ENCODE results near the gene ASTN2. TPM values are rescaled to one million over a fixed set of nuclear protein-coding genes. Genes with fewer than 3 reads are reported as not detected.

ASTN2 gene
- total RNA-seq, 1 donor from 2014 or later = 15.9 TPM

DNA sequence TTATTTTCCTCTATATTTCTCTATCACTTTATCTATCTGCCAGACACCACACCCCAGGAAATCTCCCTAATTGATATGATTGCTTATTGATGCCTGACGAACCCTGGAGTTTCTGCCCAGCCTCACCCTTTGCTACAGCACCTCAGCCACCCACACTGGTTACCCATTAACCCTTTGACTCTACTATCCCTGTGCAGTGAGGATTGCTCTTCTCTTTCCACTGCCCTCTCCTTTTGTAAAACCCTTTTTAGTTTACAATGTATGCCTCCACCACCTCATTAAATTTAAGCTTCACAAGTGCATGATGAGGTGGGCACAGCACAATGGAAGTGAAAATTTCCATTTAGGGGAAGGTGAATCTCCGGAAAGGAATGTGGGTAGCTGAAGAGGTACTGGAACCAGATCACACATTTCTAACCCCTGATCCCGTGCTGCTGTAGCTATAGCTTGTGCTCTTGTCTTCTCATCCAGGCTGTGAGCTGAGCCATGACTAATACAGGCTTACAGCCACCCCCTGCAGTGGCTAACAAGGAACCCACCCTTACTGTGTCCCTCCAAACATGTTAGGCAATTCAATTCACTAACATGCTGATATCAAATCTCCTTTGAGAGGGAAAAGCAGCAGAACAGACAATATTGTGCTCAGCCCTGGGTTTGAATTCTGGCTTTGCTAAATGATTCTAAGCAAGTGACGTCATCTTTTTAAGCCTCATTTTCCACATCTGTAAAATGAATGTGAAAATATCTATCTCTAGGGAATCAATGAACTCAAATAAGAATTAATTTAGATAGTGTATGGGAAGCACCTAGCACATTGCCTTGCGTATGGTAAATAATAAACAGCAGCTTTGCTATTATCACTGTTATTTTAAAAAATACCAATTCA, 914.6 kb downstream of the ASTN2 start:
- peaks cover 10% of the 10 kb centered on the region for H3K4me1 Mint-ChIP-seq (ENCODE audit: unreplicated experiment)
- H3K27me3 Mint-ChIP-seq = no peaks in the 10 kb centered on the region
- TF ChIP-seq, protein P1, sequence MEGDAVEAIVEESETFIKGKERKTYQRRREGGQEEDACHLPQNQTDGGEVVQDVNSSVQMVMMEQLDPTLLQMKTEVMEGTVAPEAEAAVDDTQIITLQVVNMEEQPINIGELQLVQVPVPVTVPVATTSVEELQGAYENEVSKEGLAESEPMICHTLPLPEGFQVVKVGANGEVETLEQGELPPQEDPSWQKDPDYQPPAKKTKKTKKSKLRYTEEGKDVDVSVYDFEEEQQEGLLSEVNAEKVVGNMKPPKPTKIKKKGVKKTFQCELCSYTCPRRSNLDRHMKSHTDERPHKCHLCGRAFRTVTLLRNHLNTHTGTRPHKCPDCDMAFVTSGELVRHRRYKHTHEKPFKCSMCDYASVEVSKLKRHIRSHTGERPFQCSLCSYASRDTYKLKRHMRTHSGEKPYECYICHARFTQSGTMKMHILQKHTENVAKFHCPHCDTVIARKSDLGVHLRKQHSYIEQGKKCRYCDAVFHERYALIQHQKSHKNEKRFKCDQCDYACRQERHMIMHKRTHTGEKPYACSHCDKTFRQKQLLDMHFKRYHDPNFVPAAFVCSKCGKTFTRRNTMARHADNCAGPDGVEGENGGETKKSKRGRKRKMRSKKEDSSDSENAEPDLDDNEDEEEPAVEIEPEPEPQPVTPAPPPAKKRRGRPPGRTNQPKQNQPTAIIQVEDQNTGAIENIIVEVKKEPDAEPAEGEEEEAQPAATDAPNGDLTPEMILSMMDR (conservative IDR thresholded peaks at IDR 0.05) = no peak
- no peaks in the 10 kb centered on the region for H3K36me3 Mint-ChIP-seq
- no peak for DNase-seq (ENCODE audit: extremely low spot score, unreplicated experiment)
- no peaks in the 10 kb centered on the region for H3K9me3 Mint-ChIP-seq
- no peak overlapping the region for H3K4me3 Mint-ChIP-seq
- H3K27ac Mint-ChIP-seq = no peak overlapping the region

DNA sequence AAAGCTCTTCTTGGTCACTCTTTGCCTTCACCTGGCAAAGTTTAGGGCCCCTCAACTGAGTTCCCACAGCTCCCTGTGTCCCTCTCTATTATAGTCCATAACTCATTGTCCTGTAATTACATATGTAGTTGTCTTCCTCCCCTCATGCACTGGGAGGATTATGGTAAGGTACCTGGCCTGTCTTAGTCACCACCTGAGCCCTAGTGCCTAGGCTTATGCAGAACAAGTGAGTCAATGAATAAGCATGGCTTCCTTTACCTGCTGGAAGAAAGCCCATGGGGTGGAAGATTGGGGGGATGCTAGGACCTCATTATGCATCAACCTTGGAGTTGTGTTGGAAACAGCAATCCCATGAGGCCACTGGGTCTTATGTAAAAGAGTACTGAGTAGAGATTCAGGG, 915.4 kb downstream of the ASTN2 start:
- H3K9me3 Mint-ChIP-seq = no peaks in the 10 kb centered on the region
- no peak overlapping the region for H3K4me3 Mint-ChIP-seq
- no peaks in the 10 kb centered on the region for H3K36me3 Mint-ChIP-seq
- TF ChIP-seq, protein P1 (conservative IDR thresholded peaks at IDR 0.05) = no peak
- no peak for DNase-seq (ENCODE audit: extremely low spot score, unreplicated experiment)
- peaks cover 10% of the 10 kb centered on the region for H3K4me1 Mint-ChIP-seq (ENCODE audit: unreplicated experiment)
- H3K27me3 Mint-ChIP-seq = no peaks in the 10 kb centered on the region
- H3K27ac Mint-ChIP-seq = no peak overlapping the region

- peaks cover 29% of the 10 kb centered on the region for H3K4me1 Mint-ChIP-seq (ENCODE audit: unreplicated experiment)
- DNase-seq (ENCODE audit: extremely low spot score, unreplicated experiment) = no peak
- no peaks in the 10 kb centered on the region for H3K36me3 Mint-ChIP-seq
- H3K4me3 Mint-ChIP-seq = no peak overlapping the region
- H3K27me3 Mint-ChIP-seq = no peaks in the 10 kb centered on the region
- TF ChIP-seq, protein P1 (conservative IDR thresholded peaks at IDR 0.05) = peak; percentile 34
- no peaks in the 10 kb centered on the region for H3K9me3 Mint-ChIP-seq
- H3K27ac Mint-ChIP-seq = no peak overlapping the region
Observed at GRCh38 chr9:116497095-116497890, 917.6 kb downstream of the ASTN2 start.

DNA sequence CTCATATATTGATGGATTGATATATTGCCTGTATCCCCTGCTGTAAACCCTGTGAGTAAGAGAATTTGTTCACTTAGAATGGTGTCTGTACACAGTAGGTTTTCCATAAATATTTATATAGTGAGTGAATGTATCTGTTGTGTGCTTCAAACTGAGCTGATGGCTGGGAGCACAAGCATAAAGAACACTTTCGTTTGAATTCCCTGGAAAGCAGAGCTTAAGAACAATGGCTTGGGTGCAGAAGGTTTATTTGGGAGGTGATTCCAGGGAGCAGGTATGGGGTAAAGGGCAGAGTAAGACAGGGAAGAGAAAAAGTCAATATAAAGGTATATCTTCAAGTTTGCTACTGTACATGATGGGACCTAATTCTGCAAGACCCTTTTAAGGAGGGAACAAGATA, 918.7 kb downstream of the ASTN2 start:
- H3K9me3 Mint-ChIP-seq = no peaks in the 10 kb centered on the region
- H3K36me3 Mint-ChIP-seq = no peaks in the 10 kb centered on the region
- H3K27me3 Mint-ChIP-seq = no peaks in the 10 kb centered on the region
- H3K4me1 Mint-ChIP-seq (ENCODE audit: unreplicated experiment) = peaks cover 37% of the 10 kb centered on the region
- no peak overlapping the region for H3K4me3 Mint-ChIP-seq
- TF ChIP-seq, protein P1 (conservative IDR thresholded peaks at IDR 0.05) = no peak
- no peak for DNase-seq (ENCODE audit: extremely low spot score, unreplicated experiment)
- no peak overlapping the region for H3K27ac Mint-ChIP-seq

DNA sequence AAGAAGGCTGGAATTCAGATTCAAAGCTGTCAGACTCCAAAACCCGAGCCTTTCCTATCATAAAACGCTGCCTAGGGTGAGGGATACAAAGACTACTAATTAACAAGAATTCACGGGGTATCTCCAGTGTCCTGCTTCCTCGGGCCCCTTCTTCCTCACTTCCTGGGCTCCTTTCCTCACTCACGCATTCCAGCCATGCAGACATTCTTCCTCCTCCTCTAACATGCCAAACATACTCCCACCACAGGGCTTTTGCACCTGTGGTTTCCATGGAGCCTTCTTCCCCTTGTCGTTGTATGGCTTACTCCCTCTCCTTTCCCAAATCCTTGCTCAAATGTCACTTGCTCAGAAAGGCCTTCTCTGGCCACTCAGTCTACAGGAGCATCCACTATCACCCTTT, 919.1 kb downstream of the ASTN2 start:
- DNase-seq (ENCODE audit: extremely low spot score, unreplicated experiment) = no peak
- H3K27me3 Mint-ChIP-seq = no peaks in the 10 kb centered on the region
- H3K36me3 Mint-ChIP-seq = no peaks in the 10 kb centered on the region
- H3K27ac Mint-ChIP-seq = no peak overlapping the region
- TF ChIP-seq, protein P1 (conservative IDR thresholded peaks at IDR 0.05) = no peak
- H3K4me1 Mint-ChIP-seq (ENCODE audit: unreplicated experiment) = peaks cover 38% of the 10 kb centered on the region
- H3K9me3 Mint-ChIP-seq = no peaks in the 10 kb centered on the region
- H3K4me3 Mint-ChIP-seq = no peak overlapping the region
